Bronchial epithelial cell (primary cell): ENCODE measurements around the gene ARHGEF12. TPM values are rescaled to one million over a fixed set of nuclear protein-coding genes. Genes with fewer than 3 reads are reported as not detected.

Source experiments
- DNase-seq: peaks from one replicate; pipeline ENCODE4 v3.0.0-alpha.2; 2010; ENCODE audit warnings: low read depth
- FAIRE-seq: peaks from 2 replicates; lab custom pipeline; 2011; peaks lifted over from hg19 to GRCh38; lab: Jason Lieb, UNC
- H3K27me3 ChIP-seq: 2 replicates; pipeline ENCODE4 v1.5.1; 2011; ENCODE audit warnings: low read length; ENCODE audit not compliant: control insufficient read depth, insufficient read depth
- H3K36me3 ChIP-seq: 2 replicates; pipeline ENCODE4 v1.5.1; 2011; ENCODE audit warnings: low read length; ENCODE audit not compliant: control insufficient read depth, insufficient read depth
- H3K4me3 ChIP-seq: 2 replicates; pipeline ENCODE4 v1.5.1; 2011; ENCODE audit warnings: mild to moderate bottlenecking, low read depth, low read length, control low read depth
- total RNA-seq: library from RNA; depleted of rRNA; stranded (reverse); fragments of >200 nt; gene quantifications from 2 replicates; pipeline ENCODE4 v1.2.1, GENCODE V29; 2014
- TF ChIP-seq, protein P1 (sequence below): IDR thresholded peaks from 2 replicates; pipeline ENCODE4 v1.5.1; 2011; ENCODE audit warnings: mild to moderate bottlenecking, moderate library complexity, low read length, control low read depth, inconsistent platforms; ENCODE audit not compliant: insufficient read depth, severe bottlenecking

The ARHGEF12 gene
- total RNA-seq, 1 donor from 2014 or later: 65.6 TPM

DNA sequence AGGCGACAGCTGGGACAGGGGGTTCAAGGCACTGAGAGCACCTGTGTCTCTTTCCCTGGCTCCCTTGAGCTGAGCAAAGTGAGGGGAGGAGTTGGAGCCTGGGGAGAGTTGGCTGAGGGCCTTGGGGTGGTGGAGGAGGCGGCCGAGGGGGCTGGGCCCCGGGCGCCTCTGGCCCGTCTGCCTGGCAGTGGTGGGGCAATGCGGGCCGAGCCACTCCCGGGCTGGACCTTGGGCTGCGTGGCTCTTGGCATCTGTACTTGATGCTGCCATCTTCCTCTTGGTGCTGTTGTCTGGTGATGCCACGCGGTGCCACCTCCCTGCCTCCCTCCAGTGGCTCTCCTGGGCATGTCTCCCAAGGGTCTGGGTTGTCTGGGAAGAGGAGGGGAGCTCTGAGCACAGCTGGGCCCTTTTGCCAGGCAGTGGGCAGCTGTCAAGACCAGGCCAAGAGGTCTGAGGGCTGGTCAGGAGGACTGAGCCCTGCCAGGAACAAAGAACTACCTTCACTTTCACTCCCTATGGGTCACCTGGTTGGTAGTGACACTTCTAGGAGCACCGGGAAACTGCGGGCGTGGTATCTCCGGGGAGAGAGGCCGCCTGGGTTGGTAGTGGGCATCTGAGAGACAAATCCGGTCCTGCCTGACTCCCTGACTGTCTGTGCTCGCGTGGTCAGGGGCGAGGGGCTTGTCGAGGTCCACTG lies 176.7 kb downstream of the ARHGEF12 start:
- no peak for FAIRE-seq
- no peak for DNase-seq

DNA sequence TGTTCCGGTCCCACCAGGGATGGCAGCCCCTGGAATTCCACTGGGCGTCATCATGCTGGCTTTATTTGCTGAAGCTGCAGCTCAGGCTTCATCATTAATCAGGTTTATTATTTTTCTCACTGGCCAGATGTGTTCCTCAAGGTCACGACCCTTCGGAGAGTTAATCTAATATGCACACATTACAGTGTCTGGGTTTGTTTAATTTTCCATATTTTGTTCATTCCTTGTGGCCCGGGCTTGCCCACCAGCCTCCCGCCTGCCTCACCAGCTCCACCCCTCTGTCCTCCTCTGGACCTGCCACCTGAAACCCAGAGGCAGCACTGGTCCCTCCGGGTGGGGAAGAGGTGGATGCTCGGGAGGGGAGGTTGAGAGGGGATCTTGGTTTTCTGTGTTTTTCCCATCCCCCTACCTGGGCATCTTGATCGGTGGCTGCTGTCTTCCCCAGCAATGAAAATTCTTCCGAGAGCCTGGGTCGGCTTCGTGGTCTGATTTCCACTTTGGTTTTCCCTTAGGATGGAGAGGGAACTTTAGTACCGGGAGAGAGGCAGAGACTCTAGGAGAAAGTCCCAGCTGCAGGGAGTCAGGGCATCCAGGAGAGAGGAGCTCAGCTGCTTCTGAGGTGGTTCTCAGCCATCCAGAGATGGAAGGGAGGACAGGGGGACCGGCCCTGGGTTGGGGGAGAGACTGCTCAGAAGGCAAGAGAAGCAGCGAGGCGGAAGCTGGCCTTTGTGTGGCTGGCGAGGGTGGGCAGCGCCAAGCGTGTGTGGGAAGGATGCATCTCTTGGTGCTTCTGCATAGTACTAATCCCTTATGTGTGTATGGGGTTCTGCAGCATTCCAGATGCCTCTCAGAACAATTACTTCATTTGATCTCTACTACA lies 177.5 kb downstream of the ARHGEF12 start:
- H3K27me3 ChIP-seq: peaks cover 16% of the 10 kb centered on the region
- no peak overlapping the region for H3K4me3 ChIP-seq
- FAIRE-seq (no peak), DNase-seq (no peak)
- no peaks in the 10 kb centered on the region for H3K36me3 ChIP-seq
- TF ChIP-seq, protein P1, sequence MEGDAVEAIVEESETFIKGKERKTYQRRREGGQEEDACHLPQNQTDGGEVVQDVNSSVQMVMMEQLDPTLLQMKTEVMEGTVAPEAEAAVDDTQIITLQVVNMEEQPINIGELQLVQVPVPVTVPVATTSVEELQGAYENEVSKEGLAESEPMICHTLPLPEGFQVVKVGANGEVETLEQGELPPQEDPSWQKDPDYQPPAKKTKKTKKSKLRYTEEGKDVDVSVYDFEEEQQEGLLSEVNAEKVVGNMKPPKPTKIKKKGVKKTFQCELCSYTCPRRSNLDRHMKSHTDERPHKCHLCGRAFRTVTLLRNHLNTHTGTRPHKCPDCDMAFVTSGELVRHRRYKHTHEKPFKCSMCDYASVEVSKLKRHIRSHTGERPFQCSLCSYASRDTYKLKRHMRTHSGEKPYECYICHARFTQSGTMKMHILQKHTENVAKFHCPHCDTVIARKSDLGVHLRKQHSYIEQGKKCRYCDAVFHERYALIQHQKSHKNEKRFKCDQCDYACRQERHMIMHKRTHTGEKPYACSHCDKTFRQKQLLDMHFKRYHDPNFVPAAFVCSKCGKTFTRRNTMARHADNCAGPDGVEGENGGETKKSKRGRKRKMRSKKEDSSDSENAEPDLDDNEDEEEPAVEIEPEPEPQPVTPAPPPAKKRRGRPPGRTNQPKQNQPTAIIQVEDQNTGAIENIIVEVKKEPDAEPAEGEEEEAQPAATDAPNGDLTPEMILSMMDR: no peak

More for the DNA sequence above, 176.7 kb downstream of the ARHGEF12 start:
- no peak overlapping the region for H3K4me3 ChIP-seq
- no peaks in the 10 kb centered on the region for H3K36me3 ChIP-seq
- TF ChIP-seq, protein P1: peak; percentile 12
- H3K27me3 ChIP-seq: peaks cover 18% of the 10 kb centered on the region

DNA sequence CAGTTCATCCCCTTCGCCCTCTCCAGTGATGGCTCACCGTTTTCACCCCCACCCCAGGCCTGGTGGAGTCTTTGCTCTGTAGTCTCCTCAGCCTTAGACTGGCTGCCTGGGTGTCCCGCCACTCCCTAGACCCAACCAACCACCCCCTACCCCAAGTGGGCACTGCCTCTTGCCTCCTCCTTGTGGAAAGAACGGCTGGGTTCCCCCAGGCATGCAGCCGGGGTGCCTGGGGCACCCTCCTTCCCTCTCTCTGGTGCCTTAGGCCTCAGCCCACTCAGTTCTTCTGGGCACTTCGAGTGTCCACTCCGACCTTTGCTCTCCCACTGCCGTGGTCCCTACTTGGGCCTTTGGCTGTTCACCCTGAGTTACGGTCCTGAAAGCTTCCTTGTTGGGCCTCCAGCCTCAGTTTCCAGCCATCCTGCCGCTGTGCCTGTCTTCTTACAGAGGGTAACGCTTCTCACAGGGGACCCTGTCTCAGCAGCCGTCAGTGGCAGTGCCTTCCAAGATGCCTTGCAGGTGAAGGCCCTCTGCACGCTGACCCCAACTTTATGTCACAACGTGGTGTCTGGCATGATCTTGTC lies 178.4 kb downstream of the ARHGEF12 start:
- FAIRE-seq (no peak), DNase-seq (no peak)
- TF ChIP-seq, protein P1: no peak
- H3K27me3 ChIP-seq: peaks cover 16% of the 10 kb centered on the region
- H3K4me3 ChIP-seq: no peak overlapping the region
- no peaks in the 10 kb centered on the region for H3K36me3 ChIP-seq

DNA sequence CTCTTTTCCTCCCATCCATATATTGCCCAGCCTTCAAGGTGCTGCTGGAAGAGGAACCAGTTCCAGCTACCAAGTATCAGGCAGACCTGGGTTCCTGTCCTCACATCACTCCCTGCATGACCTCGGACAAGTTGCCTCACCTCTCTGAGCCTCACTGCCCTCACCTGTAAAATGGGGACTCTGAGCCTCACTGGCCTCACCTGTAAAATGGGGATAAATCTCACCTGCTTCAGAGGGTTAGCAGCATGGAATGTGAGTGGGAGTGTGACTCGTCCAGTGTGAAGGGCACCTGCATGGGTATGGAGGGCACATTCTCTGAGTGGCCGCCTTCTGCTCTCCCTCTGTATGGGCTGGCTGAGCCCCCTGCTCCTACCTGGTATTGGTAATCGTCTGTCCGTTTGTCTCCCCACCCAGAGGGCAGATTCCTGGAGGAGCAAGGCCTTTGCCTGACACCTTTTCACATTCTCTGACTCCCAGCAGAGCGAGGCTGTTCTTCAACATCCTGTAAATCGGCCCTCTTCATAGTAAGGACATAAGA lies 179.0 kb downstream of the ARHGEF12 start:
- TF ChIP-seq, protein P1: no peak
- no peaks in the 10 kb centered on the region for H3K36me3 ChIP-seq
- peaks cover 16% of the 10 kb centered on the region for H3K27me3 ChIP-seq
- H3K4me3 ChIP-seq: no peak overlapping the region
- FAIRE-seq: no peak
- DNase-seq: no peak

- Histone ChIP-seq H3K27me3 (peaks cover 16% of the 10 kb centered on the region), H3K36me3 (no peaks in the 10 kb centered on the region), H3K4me3 (no peak overlapping the region)
- FAIRE-seq (no peak), DNase-seq (no peak)
- TF ChIP-seq, protein P1: no peak
Measured at GRCh38 chr11:120516461-120517389, 180.5 kb downstream of the ARHGEF12 start.
